NCI-H226 (cell line): ENCODE results near the gene GPT2.
"Not testable (repeated sequence)": the region's sequence is repeated elsewhere in the genome, so short reads cannot be mapped to it uniquely, and the experiment has no call there.

ENCODE experiments used
- DNase-seq: peaks from one replicate; pipeline ENCODE4 v3.0.0-alpha.2; 2015

Gene GPT2

DNA sequence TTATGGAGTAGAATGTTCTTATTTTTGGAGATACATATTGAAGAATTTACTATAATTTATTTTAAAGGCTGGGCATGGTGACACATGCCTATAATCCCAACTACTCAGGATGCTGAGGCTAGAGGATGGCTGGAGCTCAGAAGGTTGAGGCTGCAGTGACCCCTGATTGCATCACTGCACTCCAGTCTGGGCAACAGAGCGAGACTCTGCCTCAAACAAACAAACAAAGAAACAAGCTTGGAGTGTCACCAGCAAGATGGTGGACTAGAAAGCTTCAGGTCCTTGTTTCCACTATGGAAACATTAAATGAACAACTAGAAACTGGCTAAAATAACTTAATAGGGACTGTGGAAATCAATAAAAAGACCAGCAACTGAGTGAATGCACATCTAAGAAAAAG lies 17.9 kb upstream of the GPT2 start:
- no peak for DNase-seq

DNA sequence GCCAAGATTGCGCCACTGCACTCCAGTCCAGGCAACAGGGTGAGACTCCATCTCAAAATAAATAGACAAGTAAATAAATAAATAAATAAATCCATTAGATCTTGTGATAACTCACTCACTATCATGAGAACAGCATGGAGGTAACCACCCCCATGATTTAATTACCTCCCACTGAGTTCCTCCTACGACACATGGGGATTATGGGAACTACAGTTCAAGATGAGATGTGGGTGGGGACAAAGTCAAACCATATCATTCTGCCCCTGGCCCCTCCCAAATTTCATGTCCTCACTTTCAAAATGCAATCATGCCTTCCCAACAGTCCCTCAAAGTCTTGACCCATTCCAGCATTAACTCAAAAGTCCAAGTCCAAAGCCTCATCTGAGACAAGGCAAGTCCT lies 16.7 kb upstream of the GPT2 start:
- DNase-seq = not testable (repeated sequence)

DNA sequence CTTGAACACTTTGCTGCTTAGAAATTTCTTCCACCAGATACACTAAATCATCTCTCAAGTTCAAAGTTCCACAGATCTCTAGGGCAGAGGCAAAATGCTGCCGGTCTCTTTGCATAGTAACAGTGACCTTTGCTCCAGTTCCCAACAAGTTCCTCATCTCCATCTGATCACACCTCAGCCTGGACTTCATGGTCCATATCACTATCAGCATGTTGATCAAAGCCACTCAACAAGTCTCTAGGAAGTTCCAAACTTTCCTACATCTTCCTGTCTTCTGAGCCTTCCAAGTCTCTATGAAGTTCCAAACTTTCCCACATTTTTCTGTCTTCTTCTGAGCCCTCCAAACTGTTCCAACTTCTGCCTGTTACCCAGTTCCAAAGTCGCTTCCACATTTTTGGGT lies 15.3 kb upstream of the GPT2 start:
- not testable (repeated sequence) for DNase-seq

DNA sequence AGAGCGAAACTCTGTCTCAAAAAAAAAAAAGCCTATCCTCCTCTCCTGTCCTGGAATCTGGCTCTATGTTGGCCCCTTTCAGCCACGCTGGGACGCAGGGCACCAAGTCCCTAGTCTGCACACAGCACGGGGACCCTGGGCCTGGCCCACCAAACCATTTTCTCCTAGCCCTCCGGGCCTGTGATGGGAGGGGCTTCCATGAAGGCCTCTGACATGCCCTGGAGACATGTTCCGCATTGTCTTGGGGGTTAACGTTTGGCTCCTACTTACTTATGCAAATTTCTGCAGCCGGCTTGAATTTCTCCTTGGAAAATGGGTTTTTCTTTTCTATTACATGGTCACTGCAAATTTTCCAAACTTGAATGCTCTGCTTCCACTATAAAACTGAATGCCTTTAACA lies 12.6 kb upstream of the GPT2 start:
- no peak for DNase-seq

DNA sequence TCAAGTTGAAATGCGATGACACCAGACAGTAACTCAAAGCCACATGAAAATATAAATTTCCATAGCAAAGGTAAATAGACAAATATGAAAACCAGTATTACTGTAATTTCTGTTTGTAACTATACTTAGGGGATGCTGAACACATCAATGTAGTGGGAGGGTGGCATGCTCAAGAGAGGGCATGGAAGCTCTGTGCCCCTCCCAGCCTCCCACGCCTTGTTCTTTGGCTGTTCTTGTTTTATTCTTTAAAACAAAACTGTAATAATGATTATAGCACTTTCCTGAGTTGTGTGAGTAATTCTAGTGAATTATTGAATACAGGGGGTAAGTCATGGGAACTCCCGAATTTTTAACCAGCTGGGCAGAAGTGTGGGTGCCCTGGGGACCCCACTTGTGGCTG lies 11.0 kb upstream of the GPT2 start:
- DNase-seq = no peak

DNA sequence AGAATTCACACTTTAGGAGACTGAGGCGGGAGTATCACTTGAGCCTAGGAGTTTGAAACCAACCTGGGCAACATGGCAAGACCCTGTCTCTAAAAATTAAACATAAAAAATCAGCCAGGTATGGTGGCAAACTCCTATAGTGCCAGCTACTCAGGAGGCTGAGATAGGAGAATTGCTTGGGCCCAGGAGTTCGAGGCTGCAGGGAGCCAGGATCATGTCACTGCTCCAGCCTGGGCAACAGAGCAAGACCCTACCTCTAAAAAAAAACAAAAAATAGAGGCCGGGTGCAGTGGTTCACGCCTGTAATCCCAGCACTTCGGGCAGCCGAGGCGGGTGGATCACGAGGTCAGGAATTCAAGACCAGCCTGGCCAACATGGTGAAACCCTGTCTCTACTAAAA lies 8.9 kb upstream of the GPT2 start:
- DNase-seq = no peak

DNA sequence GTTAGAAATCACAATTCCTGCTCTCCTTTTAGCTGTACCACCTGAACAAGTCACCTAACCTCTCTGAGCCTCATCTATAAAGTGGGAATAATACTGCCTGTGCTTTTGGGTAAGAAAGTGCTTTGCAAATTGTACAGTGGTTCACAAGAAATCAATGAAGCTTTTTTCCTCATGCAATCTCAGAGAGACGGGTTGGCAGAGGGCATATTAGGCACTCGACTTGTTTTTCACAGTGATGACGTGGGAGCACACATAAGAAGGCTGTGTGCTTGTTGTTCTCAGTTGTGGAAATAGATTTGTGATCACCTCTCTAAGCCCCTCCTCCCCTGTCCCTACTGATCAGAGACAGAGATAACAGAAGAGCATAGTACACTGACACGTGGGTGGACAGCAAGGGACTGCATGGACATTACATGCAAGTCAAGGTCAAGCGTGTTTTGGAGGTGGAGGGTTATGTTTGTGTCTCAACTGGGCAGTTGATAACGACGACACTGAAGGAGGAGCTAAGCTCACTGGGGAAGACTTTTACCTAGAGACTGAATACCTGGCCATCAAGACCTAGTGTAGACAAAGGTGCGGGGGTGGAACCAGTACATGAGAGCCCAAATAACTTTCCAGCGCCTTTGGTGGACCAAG lies 1.7 kb upstream of the GPT2 start:
- DNase-seq = no peak

DNA sequence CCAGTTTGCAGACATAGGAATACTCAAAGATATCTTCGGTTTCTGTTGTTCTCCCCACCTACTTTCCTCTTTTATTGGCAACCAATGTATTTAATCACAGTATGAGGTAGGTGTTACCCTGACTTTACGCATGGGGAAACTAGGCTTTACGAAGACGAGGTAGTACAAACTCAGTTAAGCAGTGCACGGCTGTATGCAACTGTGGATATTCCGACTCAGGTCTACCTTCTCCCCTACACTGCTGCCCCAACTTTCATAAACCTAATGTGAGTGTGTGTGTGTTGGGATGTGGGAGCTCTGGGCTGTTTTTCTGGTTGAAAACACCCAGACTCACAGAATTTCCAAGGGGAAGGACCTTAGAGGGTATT lies 1.2 kb upstream of the GPT2 start:
- DNase-seq = no peak

DNA sequence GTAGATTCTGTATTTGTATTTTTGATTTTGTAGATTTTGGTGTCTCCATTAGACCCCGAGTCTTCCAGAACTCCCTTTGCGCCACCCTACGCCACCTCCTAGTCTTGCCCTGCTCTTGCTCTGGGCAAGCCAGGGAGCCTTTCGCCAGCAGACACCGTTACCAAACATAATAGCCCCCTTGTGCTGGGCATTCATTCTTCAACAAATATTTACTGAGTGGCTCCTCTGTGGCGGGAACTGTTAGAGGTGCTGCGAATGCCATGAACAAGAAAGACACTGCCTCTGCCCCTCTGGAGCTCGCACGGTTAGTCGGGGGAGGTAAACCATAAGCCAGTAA lies 841 bp upstream of the GPT2 start:
- no peak for DNase-seq

DNA sequence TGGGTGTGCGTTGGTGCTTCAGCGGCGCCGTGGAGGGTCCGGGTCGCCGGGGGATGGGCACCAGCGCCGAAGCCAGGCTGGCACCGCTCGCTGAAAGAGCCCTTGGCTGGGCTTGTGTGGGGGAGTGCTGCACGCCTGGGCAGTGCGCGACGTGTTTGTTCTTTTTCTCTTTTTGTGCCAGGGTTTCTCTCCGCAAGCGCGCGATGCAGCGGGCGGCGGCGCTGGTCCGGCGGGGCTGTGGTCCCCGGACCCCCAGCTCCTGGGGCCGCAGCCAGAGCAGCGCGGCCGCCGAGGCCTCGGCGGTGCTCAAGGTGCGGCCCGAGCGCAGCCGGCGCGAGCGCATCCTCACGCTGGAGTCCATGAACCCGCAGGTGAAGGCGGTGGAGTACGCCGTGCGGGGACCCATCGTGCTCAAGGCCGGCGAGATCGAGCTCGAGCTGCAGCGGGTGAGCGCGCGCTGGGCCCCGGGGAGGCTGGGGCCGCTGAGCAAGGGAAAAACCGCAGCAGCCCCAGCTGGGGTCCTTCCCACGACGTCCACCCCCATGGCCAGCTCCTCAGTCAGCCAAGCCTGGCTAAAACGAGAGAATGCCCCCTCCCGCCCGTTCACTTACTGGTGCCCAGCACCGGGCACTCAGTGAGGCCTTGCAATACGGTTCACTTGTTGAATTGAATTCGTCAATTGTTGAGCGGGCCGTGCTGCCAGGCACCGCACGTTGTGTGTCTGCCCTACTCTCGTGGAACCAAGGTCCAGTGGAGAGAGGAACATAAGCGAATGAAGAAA lies 541 bp downstream of the GPT2 start:
- DNase-seq = no peak

DNA sequence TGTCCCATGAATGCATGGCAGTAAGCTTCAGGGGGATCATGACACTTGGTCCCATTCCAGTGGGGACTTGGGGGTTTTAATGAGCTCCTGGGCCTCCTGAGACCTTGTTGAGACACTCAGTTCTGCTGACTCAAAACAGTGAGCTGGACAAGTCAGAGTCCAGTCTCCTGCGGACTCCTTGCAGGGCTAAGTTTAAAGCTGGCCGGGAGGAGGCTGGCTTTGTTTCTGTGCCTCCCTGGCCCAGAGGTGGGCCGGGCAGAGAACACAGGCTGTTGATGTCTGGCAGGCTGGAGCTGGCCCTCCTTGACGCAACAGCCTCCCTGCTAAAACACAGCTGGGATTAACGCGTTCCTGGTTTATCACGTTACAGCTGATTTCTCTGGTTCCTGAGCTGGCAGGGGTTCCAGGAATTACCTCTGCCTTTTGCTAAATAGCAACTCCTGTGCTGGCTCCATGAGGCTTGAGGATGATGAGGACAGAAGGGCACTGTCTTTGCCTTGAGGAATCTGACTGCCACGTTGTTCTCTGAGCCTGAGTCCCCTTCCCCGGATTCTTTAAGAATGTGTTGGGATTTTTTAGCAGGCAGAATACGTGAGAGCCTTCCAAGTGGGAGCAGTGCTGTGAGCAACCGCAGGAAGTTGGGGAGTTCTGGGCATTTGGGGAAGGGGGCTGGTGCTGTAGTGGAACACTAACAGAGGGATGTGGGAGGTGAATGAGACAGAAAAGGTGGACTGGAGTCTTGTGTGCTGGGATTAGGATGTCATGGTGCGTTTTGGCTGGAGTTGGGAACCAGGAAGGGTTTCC lies 2.0 kb downstream of the GPT2 start:
- DNase-seq = no peak

DNA sequence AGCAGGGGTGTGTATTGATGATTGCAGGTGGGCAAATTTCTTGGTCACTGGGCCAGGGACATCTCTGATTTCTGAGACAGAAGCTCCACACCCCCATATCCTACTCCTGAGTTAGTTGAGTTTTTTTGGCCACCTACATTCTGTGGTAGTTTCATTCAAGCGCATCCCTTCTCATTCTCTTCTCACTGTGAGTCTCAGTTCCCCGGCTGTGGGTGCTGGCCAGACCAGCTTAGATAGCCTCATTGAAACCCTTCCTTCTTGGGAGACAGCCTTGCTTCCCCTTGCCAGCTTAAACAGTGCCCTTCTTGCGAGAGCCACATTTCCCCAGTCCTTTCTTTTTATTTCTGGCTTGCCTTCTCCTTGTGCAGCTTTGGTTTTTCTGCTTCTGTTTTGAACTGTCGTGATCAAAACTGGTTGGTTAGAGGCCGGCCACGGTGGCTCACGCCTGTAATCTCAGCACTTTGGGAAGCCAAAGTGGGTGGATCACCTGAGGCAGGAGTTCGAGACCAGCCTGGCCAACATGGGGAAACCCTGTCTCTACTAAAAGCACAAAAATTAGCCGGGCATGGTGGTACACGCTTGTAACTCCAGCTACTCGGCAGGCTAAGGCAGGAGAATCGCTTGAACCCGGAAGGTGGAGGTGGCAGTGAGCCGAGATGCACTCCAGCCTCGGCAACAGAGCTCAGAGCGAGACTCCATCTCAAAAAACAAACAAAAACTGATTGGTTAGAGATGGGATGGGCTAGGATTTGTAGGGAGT lies 2.8 kb downstream of the GPT2 start:
- DNase-seq = no peak

DNA sequence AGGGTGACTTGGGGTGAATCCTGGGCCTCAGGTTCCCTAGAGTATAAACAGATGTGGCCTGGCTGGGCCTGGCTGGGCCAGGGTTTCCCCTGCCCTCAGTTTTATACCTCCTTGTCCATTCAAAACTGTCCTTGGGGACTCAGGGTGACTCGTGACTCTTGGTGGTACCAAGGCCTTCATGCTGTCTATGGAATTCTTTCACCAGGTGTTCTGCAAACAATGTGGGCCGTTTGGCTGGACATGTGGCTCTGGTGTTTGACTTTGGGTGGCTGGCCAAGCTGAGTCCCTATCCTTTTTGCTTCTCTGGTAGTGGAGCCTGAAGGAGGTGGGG lies 3.3 kb downstream of the GPT2 start:
- DNase-seq = no peak

DNA sequence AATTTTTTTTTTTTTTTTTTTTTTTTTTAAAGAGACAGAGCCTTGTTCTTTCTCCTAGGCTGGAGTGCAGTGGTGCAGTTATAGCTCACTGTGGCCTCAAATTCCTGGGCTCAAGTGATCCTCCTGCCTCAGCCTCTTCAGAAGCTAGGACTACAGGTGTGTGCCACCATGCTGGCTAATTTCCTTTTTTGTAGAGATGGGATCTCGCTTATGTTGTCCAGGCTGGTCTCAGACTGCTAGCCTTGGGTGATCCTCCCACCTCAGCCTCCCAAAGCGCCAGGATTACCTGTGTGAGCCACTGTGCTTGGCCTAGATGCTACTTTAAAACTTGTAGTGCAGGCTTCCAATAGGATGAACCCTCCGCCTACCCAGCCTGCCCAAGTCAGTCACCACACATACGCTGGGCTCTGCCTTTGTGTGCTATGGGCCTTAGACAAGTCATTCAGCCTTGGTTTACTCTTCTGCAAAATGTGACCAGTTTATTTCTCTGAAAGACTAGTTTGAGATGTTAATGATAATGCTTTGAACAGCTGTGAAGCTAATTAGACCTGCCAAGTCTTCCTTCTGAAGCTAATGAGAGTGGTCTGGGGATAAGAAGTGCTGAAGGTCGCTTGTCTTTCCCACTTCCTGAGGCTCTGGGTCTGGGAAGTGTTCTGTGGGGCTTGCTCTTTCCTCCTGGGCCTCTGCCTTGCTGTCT lies 5.2 kb downstream of the GPT2 start:
- DNase-seq = no peak

DNA sequence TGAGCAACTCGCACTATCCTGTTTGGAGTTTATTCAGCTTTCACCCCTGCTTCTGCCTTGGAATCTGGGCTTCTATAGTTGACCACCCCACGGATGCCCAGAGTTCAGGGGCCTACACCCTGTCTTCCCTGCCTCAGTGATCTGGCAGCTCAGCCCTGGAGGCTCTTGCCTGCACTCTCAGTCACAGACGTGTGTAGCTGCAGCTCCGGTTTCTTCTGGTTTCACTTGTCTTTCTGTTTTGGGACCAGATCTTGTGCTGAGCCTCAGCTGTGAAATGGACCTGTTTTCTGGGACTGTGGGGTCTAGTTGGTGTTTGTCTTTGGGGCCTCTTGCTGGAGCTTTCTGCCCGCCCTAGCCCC lies 5.8 kb downstream of the GPT2 start:
- no peak for DNase-seq

DNA sequence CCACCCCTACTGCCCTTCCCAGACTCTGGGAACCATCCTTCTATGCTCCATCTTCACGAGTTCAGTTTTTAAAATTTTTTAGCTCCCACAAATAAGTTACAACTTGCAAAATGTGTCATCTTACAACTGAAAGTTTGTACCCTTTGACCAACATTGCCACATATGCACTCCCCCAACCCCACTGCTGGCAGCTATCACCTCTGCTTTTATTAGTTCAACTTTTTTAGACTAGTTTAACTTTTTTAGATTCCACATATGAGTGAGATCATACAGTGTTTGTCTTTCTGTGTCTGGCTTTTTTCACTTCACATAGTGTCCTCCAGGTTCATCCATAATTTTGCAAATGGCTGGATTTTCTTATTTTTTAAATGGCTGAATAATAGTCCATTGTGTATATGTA lies 7.7 kb downstream of the GPT2 start:
- no peak for DNase-seq

DNA sequence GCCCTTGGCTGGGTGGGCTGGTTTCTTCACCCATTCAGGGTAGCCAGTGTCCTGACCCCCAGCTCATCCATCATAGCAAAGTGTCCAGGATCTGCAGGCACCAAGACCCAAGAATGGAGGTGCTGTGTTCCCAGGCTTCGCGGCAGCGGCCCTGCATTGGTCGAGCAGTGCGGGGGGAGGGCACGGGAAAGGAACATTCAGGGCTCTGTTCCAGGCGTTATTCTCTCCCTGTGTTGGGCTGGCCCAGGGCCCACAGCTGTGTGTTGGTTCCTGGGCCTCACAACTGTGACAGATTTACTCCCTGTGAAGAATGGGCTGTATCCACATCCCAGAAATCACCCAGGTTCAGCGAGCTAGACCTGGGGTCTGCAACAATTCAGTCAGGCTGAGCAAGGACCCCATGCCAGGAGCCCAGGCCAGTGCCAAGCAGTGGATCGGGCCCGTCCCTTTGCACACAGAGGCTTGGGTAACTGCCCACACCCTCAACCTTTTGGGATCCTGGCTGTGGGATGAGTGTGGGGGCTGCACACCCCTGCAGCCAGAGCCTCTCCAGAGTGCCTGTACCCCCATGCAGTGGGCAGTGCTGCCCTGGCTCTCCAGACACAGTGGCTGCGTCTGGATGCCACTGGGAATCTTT lies 10.0 kb downstream of the GPT2 start:
- DNase-seq = no peak

DNA sequence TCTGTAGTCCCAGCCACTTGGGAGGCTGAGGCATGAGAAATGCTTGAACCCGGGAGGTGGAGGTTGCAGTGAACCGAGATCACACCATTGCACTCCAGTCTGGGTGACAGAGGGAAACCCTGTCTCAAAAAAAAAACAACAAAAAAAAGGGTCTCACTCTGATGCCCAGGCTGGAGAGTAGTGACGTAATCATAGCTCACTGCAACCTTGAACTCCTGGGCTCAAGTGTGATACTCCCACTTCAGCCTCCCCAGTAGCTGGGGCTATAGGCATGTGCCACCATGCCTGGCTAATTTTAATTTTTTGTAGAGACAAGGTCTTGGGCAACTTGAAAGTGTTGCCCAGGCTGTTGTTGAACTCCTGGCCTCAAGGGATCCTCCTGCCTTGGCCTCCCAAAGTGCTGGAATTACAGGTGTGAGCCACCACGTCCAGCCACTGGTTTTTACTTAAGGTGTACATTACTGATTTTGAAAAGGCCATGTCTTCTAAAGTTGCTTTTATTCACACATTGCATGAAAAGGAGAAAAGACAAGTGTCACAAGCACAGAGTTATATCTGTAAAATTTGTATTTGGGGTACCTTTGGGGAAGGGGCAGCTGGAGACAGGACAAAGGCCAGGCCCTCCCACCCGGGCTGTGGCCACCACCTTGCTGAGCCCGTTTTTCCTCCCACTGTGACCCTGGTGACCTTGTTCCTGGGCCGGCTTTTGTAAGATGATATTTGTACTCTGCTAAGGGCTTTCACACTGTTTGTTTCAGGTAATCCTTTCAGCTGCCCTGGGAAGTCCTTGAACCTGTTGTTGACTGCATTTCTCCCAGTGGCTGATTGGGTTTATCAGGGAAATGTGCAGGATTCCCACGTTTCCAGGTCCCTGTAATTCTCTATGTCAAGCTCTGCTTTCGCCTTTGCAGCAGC lies 11.5 kb downstream of the GPT2 start:
- no peak for DNase-seq

DNA sequence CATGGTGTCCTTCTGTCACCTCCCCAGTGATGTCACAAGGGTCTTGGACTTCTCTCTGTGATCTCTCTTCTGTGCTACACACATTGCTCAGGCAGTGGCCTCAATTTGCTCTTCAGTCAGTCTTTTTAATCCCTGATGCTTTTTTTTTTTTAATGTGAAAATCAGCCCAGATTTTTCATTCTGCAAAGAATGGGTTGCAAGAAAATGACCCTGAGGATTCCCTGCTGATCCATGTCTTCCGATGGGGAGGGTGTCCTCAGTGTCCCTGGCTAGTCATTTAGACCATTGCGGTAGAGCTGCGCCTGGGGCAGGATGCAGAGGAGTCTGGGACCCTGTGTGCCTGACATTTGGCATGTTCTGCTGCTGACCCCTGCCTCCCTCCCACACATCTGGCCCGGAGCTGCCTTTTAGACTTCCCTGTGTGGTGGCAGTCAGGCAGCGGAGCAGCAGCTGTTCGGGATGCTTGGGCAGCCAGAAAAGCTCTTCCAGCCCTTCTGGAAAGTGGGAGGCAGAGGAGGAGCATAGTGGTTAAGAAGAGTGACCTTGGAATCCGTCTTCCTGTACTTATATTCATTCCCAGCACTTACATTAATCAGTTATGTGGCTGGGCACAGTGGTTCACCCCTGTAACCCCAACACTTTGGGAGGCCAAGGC lies 12.3 kb downstream of the GPT2 start:
- no peak for DNase-seq

DNA sequence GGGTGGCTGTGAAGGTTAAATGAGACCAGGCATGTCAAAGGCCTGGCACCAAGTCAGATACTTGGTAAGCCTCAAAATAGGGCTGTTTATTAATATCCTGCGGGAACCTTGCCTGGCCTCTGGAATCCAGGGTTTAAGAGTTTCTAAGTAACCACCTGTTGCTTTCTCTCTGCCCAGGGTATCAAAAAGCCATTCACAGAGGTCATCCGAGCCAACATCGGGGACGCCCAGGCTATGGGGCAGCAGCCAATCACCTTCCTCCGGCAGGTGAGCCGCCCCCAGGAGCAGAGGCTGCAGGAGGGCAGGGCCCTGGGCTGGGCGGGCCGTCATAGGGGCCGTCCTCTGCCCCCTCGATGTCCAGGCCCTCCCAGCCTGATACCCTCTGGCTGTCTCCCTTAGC lies 13.3 kb downstream of the GPT2 start:
- DNase-seq = no peak

DNA sequence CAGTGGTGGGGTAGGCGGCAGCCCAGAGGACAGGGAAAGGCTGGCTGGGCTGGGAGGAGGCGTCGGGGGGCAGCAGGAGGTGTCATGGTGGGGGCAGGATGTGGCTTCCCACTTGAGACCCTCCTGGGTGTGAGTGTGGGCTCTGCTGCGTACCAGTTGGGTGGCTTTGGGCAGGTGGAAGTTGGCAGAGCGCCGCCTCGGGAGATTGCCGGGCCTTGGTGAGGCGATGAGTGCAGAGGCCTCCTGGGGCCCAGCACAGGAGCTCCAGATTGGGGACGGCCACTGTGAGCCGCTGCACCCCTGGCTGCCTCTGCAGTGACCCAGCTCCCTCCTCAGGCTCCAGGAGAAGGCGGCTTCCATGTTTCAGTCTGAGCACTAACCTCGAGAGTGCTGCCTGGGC lies 13.8 kb downstream of the GPT2 start:
- DNase-seq = no peak
